GM21526 (cell line): Measurements from ENCODE around the gene BARD1.
"Not testable (repeated sequence)": the region's sequence is repeated elsewhere in the genome, so short reads cannot be mapped to it uniquely, and the experiment has no call there.

Experiments used
- ATAC-seq: cut with Tn5 transposase; IDR thresholded peaks from one replicate; pipeline ENCODE4 v1.9.1; 2021; ENCODE audit warnings: moderate library complexity; ENCODE audit not compliant: unreplicated experiment, low FRiP score

The BARD1 gene

DNA sequence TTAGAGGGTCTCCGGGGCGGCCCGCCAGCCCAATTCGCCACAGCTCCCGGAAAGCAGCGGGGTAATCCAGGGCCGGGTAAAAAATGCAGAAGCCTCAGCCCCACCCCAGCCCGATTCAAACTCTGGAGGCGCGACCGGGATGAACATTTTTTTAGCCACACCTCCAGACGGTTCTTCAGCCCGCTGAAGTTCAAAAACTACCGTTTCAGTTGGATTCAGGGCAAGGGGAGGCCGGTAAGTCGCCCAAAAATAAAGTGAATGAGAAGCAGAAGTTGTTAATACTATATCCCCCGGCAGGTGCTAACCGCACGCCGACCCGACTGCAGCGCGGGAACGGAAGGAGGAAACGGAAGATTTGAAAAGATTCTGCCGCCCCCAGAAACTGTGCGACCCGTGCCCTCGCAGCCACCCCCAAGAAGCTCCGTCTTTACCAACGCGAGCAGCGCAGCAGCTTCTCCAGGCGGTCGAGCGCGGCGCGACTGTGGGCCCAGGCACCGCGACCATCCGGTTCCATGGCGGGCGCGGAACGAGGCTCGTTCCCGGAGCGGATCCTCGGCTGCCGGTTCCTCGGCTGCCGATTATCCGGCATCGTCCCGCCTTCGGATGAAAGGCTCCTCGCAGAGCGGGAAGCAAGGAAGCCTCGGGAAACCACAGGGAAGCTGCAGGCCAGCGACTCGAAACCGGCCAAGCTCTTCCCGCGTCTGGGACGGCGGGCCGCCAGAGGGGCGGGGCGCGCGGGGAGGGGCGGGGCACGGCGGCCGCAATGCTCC lies at the start of gene BARD1:
TSS of gene BARD1 (minus strand) at position 703 of the 770 bp plus-strand sequence. CDS start at position 589, 114 bp downstream.
- ATAC-seq, result peak; percentile 29

DNA sequence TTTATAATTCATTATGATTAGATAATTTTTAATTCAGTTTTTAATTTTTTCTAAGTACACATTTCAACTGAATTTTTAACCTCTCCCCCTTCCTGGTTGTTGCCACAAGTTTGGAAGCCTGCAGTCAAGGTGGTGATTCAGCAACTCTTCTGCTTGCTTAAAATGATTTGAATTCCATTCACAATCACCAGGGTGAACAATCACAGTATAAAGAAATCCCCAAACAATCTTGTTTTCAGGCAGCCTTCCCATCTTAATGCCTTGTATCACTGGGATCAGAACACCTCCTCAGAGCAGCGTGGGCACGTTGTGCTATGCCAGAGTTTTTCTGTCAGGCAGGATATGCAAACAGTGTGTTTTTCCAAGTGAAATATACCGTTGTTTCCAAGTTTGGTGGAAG lies 46.7 kb upstream of the BARD1 start:
- ATAC-seq, result no peak

DNA sequence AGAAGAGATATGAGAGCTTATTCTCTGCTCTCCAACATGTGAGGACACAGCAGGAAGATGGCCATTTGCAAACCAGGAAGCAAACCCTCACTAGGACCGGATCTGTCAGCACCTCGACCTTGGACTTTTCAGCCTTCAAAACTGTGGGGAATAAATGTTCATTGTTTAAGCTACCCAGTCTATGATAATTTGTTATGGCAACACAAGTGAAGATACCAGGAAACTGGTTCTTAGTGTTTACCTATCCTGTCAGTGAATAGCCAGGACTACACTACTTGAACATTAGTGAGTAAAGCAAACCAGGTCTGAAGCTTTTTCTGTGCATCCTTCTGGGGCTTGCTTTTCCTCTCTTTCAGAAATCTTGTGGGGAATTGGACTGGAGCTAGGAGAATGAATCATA lies 44.4 kb upstream of the BARD1 start:
- ATAC-seq, result no peak

DNA sequence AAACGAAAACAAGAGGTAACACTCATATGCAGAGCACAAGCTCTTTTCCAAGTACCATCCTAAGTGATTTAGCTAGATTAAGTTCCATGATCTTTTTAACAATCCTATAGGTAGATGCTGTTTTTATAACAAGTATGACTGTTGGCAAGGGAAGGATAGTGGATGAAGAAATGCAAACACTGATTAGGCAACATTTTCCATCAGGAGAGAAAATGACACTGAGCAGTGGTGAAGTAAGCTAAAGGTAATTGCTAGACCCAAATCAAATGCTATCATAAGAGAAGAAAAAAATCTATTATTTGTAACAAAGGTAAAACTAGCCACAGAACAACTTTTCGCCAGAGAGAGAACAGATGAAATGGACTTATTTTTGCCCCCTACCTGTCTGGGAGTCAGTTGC lies 34.3 kb upstream of the BARD1 start:
- no peak for ATAC-seq

DNA sequence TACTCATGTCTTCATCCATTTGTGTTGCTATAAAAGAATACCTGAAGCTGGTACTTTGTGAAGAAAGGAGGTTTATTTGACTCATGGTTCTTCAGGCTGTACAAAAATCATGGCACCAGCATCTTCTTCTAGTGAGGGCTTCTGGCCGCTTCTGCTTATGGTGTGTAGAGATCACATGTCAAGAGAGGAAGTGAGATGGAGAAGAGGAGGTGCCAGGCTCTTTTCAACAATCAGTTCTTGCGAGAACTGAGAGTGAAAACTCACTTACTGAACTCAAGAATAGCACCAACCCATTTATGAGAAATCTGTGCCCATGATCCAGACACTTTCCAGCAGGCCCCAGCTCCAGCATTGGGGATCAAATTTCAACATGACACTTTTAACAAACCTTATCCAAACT lies 30.0 kb upstream of the BARD1 start:
- peak; percentile 86 for ATAC-seq

DNA sequence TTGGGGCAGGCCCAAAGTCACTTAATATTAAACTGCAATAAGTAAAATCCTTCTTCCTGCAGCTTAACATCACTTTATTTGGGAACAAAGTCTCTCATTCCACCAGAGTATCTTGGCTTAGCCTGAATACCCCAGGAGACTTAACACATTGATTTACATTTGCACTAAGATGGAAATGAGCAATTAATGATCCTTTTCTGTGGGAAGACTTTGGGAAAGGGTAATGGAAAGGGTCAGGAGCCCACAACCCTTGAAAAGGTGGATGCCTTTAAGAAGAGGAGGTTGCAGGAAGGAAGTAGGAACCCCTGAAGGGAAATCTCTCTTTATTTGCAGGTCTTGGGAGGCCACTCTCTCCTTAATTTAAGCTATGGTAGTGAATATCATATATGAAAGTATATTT lies 28.0 kb upstream of the BARD1 start:
- no peak for ATAC-seq

DNA sequence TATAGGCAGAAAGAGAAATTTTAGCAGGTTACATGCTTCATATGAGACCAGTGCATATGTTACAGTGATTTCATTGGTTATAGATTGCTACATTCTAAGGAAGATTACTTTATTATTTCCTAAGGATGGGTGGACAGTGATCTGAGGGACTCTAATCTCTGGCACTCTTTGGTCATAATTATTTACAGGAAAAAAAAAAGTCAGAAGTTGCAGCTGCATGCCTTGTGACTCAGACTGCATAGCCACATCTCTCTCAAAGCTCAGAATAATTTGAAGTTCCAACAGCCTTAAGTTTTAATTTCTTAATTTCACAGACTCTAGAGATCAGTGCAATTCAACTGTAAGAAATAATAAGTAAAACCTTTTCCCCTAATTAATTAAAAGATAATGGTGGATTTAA lies 27.1 kb upstream of the BARD1 start:
- ATAC-seq, result no peak

DNA sequence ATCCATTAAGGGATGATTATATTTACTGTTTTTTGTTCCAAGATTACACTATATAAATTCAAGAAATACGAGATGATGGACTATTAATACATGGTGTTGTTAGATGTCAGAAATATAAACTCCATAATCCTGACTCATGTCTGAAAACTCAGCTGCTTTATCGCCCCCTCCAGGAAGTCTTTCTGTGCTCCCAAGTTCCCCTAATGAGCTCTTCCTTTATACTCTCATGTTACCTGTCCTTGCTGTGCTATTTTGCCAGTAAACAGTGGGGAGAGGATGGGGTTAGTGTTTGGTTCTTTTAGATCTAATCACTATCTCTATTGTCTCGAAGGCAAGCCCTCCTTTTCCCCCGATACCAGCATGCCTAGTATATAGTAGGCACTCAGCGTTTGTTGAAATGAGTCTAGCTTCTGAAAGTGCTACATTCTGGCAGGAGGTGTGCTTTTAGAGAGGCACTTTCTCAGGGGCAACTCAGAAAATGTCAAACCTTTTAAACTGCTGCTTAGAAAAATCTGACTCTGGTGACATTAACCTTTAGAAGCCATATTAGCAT lies 21.4 kb upstream of the BARD1 start:
- ATAC-seq, result no peak

DNA sequence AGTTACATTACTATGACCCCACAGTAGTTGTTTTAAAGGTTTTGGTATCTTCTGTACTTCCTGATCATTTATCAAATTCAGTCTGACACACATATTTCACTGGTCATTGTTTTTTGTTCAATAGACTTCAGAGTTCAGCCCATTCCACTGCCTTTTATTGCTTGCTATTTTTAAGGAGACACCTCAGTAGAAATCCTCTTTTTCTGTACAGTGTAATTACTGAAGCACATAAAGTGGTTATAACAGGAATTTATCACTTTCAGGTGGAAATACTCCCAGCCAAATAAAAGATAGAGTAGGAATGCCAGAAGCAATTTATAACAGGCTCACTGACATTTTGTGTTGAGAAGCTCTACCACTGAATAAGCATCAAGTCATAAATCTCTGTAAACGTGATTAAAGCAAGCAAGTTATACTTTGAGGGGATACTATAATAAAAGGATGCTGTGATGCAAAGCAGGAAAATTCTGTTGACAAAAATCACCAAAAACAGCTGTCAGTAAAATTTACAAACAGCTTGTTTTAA lies 6.6 kb upstream of the BARD1 start:
- ATAC-seq, result no peak

DNA sequence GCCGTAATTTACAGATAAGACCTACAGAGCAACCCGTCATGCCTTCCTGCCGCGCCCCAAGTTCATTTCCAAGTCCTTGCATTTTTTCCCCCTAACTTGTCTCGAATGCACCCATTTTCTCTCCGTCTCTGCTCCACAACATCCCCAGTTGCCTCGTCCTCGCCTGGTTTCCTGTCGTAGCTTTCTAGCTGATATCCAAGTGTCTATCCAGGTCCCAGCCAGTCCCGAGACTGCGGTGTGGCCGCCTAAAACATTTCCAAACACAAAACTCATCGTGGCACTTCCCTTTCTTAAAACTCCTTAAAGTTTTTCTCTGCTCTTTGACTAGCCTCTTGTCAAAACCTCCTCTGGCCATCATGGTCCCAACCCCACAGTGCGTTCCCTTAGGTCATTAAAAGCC lies 1.2 kb upstream of the BARD1 start:
- ATAC-seq, result no peak

DNA sequence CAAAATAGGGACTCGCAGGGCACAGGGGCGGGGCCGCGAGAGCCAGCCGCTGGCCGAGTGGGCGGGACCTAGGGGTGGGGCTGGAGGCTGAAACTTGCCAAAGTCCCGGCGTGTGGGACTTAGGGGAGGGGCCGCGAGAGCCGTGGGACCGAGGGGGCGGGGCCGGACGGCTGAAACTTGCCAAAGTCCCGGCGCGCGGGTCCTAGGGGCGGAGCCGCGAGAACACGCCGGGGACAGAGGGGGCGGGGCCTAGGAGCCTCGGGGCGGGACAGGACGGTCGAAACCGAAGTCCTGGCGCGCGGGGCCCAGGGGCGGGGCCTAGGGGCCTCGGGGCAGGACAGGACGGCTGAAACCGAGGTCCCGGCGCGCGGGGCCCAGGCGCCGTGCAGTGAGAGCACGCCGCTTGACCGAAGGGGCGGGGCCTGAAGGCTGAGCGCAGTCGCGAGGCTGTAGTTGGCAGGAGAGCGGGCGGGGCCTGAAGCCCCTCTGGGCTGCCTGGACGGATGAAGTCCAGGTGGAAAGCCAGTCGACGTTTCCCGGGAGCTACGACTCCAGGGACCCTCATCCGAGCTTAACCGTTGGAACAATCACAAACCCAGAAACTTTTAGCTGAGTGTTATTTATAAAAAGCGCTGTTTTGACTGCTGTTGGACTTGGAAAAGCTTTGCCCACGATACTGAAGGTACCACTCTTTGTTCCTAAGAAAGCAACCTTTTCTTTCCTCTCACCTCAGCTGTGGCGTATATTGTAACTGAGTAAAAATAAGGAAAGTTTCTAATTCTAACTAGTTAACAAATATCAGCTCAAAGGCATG lies 475 bp upstream of the BARD1 start:
- ATAC-seq, result peak; percentile 87

DNA sequence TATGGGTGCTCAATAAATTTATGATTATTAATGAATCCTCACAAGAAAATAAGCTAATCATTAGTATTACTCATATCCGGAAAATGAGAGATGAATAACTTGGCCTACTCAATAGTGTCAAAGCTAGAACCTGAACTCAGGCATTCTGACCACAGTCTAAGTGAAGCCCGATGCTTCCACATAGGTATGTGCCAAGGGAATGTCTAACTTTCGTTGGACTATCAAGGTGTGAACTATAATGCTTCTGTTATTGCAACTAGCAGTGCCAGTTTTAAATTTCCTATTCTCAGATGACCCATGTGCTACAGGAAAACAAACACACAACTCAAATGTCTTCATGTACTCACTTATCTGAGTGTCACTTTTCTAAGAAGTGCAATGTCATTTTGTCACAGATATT lies 1.8 kb downstream of the BARD1 start:
- ATAC-seq, result no peak

DNA sequence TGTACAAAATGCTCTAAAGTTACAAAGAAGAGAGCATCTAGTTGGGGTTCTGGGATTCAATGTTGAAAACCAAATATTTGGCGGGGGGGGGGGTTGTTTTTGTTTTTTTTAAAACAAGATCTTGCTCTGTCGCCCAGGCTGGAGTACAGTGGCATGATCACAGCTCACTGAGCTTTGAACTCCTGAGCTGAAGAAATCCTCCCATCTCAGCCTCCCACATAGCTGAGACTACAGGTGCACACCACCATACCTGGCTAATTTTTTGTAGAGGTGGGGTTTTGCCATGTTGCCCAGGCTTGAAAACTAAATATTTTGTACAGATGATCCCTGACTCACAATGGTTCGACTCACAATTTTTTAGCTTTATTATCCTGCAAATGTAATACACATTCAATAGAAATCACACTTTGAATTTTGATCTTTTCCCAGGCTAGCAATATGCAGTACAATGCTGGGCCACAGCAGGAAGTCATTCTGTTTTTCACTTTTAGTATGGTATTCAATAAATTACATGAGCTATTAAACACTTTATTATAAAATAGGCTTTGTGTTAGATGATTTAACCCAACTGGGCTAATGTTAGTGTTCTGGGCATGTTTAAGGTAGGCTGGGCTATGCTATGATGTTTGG lies 7.6 kb downstream of the BARD1 start:
- ATAC-seq, result no peak

DNA sequence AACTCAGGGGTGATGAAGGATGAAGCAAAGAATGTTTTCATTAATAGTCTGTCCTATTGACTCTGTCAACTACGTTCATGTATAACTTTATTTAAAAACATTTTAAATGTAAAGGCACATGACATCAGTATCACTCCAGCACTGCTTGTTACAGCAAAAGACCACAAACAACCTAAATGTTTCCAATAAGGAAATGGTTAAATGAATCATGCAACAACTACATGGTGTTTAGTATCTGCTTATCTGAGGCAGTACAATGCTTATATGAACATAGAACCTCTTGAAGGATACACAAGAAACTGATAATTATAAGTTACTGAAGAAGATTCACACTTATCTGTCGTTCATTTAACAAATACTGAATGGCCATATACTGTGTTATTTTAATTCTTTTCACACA lies 8.4 kb downstream of the BARD1 start:
- no peak for ATAC-seq

DNA sequence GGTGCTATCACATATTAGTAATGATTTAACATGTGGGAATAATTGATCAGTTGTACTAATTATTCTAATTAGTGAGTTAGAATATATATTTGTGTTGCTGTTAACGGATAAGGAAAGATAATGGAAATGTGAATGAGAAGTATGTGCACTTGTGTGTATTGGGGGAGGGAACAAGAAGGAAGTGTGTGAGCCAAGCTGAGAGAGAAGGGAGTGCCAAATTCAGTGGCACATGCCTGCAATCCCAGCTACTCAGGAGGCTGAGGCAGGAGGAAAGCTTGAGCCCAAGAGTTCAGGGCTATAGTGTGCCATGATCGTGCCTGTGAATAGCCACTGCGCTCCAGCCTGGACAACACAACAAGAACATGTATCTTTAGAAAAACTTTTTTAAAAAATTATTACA lies 9.3 kb downstream of the BARD1 start:
- ATAC-seq, result no peak

DNA sequence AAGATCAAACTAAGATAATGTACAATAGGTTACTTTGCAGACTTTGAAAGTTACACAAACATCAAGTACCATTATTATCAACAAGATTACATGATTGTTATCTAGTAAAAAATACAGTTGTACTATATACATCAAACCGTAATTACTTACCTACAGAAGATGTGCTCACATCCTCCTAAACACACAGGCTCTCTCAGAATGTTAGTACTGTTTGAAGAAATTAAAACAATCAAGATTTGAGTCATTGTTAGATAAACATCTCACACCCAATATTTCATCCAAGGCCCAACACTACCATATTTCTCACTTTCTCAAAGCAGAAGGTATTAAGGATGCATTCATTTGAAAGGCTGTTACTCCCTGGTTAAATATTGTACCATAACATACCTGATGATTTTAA lies 12.6 kb downstream of the BARD1 start:
- no peak for ATAC-seq

DNA sequence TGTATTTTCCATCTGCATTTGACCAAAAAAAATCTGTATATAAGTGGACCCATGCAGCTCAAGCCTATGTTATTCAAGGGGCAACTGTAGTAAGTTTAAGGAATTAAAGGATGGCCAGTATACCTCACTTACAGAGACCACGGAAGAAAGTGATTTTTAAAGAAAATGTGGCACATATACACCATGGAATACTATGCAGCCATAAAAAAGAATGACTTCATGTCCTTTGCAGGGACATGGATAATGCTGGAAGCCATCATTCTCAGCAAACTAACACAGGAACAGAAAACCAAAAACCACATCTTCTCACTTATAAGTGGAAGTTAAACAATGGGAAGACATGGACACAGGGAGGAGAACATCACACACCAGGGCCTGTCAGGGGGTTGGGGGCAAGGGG lies 26.3 kb downstream of the BARD1 start:
- not testable (repeated sequence) for ATAC-seq

DNA sequence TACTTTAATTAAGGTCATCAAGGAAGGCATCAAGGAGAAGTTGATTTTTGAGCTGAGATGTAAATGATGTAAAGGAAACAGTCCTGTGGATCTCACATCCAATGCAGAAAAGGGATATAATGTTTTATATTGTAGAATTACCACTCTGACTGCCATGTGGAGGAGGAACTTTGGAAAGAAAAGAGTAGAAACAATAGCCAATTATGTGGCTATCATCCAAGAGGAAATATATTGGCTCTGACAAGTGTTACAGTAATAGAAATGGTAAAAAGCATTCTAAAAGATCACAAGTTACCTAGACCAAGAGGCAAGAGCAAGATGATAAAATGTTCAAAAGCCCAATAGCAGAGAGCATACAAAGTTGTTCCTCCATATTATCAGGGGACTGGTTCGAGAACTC lies 26.8 kb downstream of the BARD1 start:
- ATAC-seq, result no peak

DNA sequence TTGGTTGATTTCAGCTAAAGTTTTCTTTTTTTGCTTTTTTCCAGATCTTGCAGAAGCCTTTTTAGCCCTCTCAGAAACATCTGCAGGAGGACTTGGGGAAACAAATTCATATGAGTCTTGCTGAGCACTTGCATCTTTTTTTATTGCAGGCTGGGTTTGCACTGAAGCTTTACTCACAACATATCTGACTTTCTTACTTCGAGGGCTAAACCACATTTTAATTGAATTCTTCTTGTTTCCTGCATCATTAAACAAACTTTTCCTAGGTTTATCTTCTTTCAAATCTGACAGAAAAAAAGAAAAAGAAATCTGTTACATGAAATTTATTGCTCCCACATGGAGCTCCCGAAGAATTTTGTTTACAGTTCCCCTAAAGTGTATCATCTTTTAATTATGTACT lies 28.3 kb downstream of the BARD1 start:
- ATAC-seq, result no peak

DNA sequence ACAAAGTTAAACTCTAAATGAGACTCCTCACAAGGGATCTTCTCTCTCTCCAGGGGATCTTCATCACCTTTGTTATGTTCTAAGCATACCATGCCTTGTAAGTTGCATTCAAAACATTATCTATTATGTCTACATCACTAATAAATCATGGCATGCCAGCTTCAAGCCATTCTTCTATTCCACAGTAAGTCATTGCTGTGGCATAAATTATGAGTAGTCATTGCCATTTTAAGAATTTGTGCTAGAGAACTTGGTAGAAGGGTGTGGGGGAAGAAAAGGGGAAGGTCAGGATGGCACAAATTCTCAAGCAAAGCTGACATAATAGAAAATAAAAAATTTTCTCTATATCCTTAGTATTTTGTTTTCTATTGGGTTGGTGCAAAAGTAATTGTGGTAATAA lies 33.5 kb downstream of the BARD1 start:
- no peak for ATAC-seq

DNA sequence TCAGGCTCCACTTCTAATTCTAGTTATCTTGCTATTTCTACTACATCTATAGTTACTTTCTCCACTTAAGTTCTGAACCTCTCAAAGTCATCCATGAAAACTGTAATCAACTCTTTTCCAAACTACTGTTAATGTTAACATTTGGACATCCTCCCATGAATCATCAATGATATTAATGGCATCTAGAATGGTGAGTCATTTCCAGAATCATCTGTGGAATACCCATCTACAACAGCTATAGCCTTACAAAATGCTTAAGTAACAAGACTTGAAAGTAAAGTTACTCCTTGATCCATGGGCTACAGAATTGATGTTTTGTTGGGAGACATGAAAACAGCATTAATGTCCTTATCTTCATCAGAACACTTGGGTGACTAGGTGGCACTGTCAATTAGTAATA lies 35.4 kb downstream of the BARD1 start:
- ATAC-seq, result no peak
